Activated CD8-positive, alpha-beta T cell treated with anti-CD3 and anti-CD28 coated beads for 36 hours (primary cell): Measurements from ENCODE around the gene CCDC24. TPM values are rescaled to one million over a fixed set of nuclear protein-coding genes. Genes with fewer than 3 reads are reported as not detected.

Experiments
- ATAC-seq: fragments of 200-7000 bp; cut with Tn5 transposase; one replicate; pipeline ENCODE4 v1.10.0; 2021; ENCODE audit warnings: mild to moderate bottlenecking, moderate library complexity
- CTCF ChIA-PET: fragments of 350-600 bp; sonication (Branson Sonifier 250); formaldehyde crosslinking; loops from one replicate; lab custom pipeline; 2021; ENCODE audit warnings: antibody characterized with exemption; lab: Charles Lee
- POLR2A ChIA-PET: fragments of 350-600 bp; sonication (Branson Sonifier 250); formaldehyde crosslinking; loops from one replicate; lab custom pipeline; 2021; ENCODE audit warnings: antibody characterized with exemption; lab: Charles Lee
- DNase-seq: peaks from one replicate; pipeline ENCODE4 v3.0.0-alpha.2; 2020
- H3K27ac Mint-ChIP-seq: one replicate; pipeline ENCODE4 v1.8.0; 2021; ENCODE audit warnings: mild to moderate bottlenecking, mixed read lengths
- H3K27me3 Mint-ChIP-seq: one replicate; pipeline ENCODE4 v1.8.0; 2021; ENCODE audit warnings: mixed read lengths
- H3K36me3 Mint-ChIP-seq: one replicate; pipeline ENCODE4 v1.8.0; 2021; ENCODE audit warnings: low read depth, mixed read lengths
- H3K4me1 Mint-ChIP-seq: one replicate; pipeline ENCODE4 v1.8.0; 2021; ENCODE audit warnings: low read depth, mixed read lengths
- H3K4me3 Mint-ChIP-seq: one replicate; pipeline ENCODE4 v1.8.0; 2021; ENCODE audit warnings: mild to moderate bottlenecking, moderate library complexity, mixed read lengths
- H3K9me3 Mint-ChIP-seq: one replicate; pipeline ENCODE4 v1.8.0; 2021; ENCODE audit warnings: mixed read lengths
- intact Hi-C: fragments of 100-400 bp; cut with micrococcal nuclease; formaldehyde crosslinking; loops from one replicate; pipeline ENCODE4 v1.10.0; 2022
- total RNA-seq, 2 experiments: library from RNA; stranded (reverse); gene quantifications; one replicate each; pipeline ENCODE4 v1.2.3, GENCODE V29; 2021
- TF ChIP-seq, protein P1 (sequence below): fragments of 200-600 bp; IDR thresholded peaks from one replicate; pipeline ENCODE4 v1.8.0; 2022; ENCODE audit warnings: antibody characterized with exemption, mild to moderate bottlenecking

Gene CCDC24
- total RNA-seq, 2 experiments from 2014 or later = 1.4 to 1.8 TPM

- H3K27ac Mint-ChIP-seq = no peak overlapping the region
- H3K4me1 Mint-ChIP-seq = no peaks in the 10 kb centered on the region
- no peak for DNase-seq
- no peaks in the 10 kb centered on the region for H3K27me3 Mint-ChIP-seq
- CTCF ChIA-PET = interaction anchor here (1.0 to 7.4 kb wide), 2 partner anchors 15 to 21 kb away, joined by 4 to 42 read pairs; no protein-coding TSS in a partner anchor
- H3K4me3 Mint-ChIP-seq = no peak overlapping the region
- TF ChIP-seq, protein P1, sequence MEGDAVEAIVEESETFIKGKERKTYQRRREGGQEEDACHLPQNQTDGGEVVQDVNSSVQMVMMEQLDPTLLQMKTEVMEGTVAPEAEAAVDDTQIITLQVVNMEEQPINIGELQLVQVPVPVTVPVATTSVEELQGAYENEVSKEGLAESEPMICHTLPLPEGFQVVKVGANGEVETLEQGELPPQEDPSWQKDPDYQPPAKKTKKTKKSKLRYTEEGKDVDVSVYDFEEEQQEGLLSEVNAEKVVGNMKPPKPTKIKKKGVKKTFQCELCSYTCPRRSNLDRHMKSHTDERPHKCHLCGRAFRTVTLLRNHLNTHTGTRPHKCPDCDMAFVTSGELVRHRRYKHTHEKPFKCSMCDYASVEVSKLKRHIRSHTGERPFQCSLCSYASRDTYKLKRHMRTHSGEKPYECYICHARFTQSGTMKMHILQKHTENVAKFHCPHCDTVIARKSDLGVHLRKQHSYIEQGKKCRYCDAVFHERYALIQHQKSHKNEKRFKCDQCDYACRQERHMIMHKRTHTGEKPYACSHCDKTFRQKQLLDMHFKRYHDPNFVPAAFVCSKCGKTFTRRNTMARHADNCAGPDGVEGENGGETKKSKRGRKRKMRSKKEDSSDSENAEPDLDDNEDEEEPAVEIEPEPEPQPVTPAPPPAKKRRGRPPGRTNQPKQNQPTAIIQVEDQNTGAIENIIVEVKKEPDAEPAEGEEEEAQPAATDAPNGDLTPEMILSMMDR = no peak
- H3K36me3 Mint-ChIP-seq = peaks cover 9% of the 10 kb centered on the region
- no peaks in the 10 kb centered on the region for H3K9me3 Mint-ChIP-seq
- POLR2A ChIA-PET = no interaction called here
- ATAC-seq = no peak
- intact Hi-C loops = no loop called here
Measured at GRCh38 chr1:44021156-44021555, 29.8 kb downstream of the CCDC24 start.

GRCh38 chr1:44021581-44022321 is 30.4 kb downstream of the CCDC24 start:
- DNase-seq = no peak
- POLR2A ChIA-PET = no interaction called here
- intact Hi-C loops = no loop called here
- Mint-ChIP-seq H3K27ac (no peak overlapping the region), H3K4me3 (no peak overlapping the region), H3K36me3 (peaks cover 9% of the 10 kb centered on the region), H3K9me3 (no peaks in the 10 kb centered on the region), H3K27me3 (no peaks in the 10 kb centered on the region), H3K4me1 (no peaks in the 10 kb centered on the region)
- no peak for ATAC-seq
- CTCF ChIA-PET = interaction anchor here (1.0 to 7.4 kb wide), 3 partner anchors 10 to 21 kb away, joined by 3 to 42 read pairs (median 4); no protein-coding TSS in a partner anchor
- TF ChIP-seq, protein P1 = no peak

- Mint-ChIP-seq H3K27ac (no peak overlapping the region), H3K4me1 (peaks cover 13% of the 10 kb centered on the region), H3K4me3 (no peak overlapping the region), H3K27me3 (no peaks in the 10 kb centered on the region), H3K9me3 (no peaks in the 10 kb centered on the region), H3K36me3 (peaks cover 11% of the 10 kb centered on the region)
- TF ChIP-seq, protein P1 = no peak
- CTCF ChIA-PET = no interaction called here
- intact Hi-C loops = no loop called here
- ATAC-seq (no peak), DNase-seq (no peak)
- POLR2A ChIA-PET = interaction anchor here (0.6 kb wide), 1 partner anchor 116 kb away, joined by 3 read pairs; no protein-coding TSS in a partner anchor
Measured at GRCh38 chr1:44024031-44024902, 32.9 kb downstream of the CCDC24 start.

- CTCF ChIA-PET = interaction anchor here (1.5 kb wide), 1 partner anchor 19 kb away, joined by 3 read pairs; no protein-coding TSS in a partner anchor
- no peaks in the 10 kb centered on the region for H3K9me3 Mint-ChIP-seq
- intact Hi-C loops = no loop called here
- H3K27ac Mint-ChIP-seq = no peak overlapping the region
- DNase-seq (no peak), ATAC-seq (no peak)
- H3K36me3 Mint-ChIP-seq = peaks cover 11% of the 10 kb centered on the region
- POLR2A ChIA-PET = interaction anchor here (0.6 kb wide), 1 partner anchor 81 kb away, joined by 3 read pairs; no protein-coding TSS in a partner anchor
- H3K4me1 Mint-ChIP-seq = peaks cover 18% of the 10 kb centered on the region
- H3K4me3 Mint-ChIP-seq = no peak overlapping the region
- TF ChIP-seq, protein P1 = no peak
- no peaks in the 10 kb centered on the region for H3K27me3 Mint-ChIP-seq
Measured at GRCh38 chr1:44024903-44025525, 33.6 kb downstream of the CCDC24 start.
